SU-DHL-6 (cell line): ENCODE measurements around the gene CCDC8.

Experiments used
- EZH2phosphoT487 ChIP-seq: fragments of 200-600 bp; sonication (generic), shearing (Covaris generic); conservative IDR thresholded peaks from 2 replicates; pipeline ENCODE4 v1.6.1; 2018; ENCODE audit warnings: mild to moderate bottlenecking, antibody characterized with exemption, low read length, moderate library complexity, mixed read lengths
- TF ChIP-seq, protein P1 (sequence below): fragments of 200-600 bp; sonication (generic); IDR thresholded peaks from one replicate; pipeline ENCODE4 v1.5.1; 2017; ENCODE audit warnings: antibody characterized with exemption, mild to moderate bottlenecking, low read length, moderate library complexity; ENCODE audit not compliant: insufficient read depth, poor library complexity, severe bottlenecking

DNA sequence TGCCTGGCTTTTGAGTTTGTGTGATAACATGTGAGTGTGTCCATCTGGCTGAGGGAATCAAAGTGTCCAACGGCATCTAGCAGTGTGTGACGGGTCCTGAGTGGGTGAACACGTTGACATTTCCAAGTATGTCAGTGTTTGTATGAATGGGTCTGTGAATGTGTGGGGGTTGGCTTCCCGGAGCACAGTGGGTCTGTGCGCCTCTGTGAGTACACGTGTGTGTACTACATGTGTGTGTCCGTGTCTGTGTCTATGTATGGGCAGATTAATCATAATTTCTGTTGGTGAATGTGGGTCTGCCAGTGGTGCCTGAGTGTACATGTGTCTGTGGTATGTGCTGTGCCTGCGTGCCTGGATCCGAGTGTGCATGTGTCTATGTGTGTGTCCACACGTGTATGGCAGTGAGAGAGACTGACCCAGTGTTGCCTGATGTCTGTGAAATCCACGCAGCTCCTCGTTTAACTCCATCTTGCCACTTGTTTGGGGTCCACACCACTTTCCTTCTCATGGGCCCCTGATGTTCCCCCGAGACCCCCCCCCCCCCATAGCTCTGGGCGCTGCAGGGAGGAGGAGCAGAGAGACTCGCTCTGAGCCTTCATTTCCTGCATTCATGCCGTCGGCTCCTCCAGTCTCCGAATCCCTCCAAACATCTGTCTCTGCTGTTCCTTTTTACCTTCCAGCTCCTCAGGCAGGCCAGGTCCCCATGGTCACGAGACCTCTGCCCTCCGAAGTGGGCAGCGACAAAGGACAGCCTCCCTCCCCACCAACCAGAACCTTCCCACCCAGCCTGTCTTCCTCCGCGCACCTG lies 5.3 kb downstream of the CCDC8 start:
- no peak for TF ChIP-seq EZH2phosphoT487
- TF ChIP-seq, protein P1, sequence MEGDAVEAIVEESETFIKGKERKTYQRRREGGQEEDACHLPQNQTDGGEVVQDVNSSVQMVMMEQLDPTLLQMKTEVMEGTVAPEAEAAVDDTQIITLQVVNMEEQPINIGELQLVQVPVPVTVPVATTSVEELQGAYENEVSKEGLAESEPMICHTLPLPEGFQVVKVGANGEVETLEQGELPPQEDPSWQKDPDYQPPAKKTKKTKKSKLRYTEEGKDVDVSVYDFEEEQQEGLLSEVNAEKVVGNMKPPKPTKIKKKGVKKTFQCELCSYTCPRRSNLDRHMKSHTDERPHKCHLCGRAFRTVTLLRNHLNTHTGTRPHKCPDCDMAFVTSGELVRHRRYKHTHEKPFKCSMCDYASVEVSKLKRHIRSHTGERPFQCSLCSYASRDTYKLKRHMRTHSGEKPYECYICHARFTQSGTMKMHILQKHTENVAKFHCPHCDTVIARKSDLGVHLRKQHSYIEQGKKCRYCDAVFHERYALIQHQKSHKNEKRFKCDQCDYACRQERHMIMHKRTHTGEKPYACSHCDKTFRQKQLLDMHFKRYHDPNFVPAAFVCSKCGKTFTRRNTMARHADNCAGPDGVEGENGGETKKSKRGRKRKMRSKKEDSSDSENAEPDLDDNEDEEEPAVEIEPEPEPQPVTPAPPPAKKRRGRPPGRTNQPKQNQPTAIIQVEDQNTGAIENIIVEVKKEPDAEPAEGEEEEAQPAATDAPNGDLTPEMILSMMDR: no peak
